K562 (cell line): ENCODE data around the gene ZMYM4. TPM values are rescaled to one million over a fixed set of nuclear protein-coding genes. Genes with fewer than 3 reads are reported as not detected.
A peak's percentile ranks its signal among the peaks of the same experiment; 100 is the strongest.

Experiments
- ATAC-seq: fragments of 200-7000 bp; cut with Tn5 transposase; 3 replicates; pipeline ENCODE4 v1.9.1; 2020; ENCODE audit warnings: moderate library complexity
- BruUV-seq: library from RNA; stranded (reverse); fragments of 400-500 nt; replicated peaks from 2 replicates; lab custom pipeline; 2021; lab: Mats Ljungman, UMichigan
- CTCF ChIA-PET: fragments of 300-600 bp; formaldehyde crosslinking; extraction: SDS; loops from one replicate; lab custom pipeline; 2021; ENCODE audit warnings: low intra/inter-chr PET ratio; lab: Yijun Ruan, JAX
- POLR2A ChIA-PET: fragments of 300-600, 350-650 bp; sonication (Branson Sonifier 250); formaldehyde crosslinking; extraction: SDS; loops from one replicate; lab custom pipeline; 2021; ENCODE audit warnings: antibody characterized with exemption, inconsistent platforms; lab: Yijun Ruan, JAX
- DNase-seq, 4 experiments: peaks; one replicate each; pipeline versions ENCODE4 v3.0.0 to v3.0.0-alpha.2; 2011 to 2018; ENCODE audit warnings: low spot score in 3 of 4, mixed read lengths in 3 of 4; ENCODE audit errors: extremely low read depth in 1 of 4
- FAIRE-seq: peaks from 2 replicates; lab custom pipeline; 2011; peaks lifted over from hg19 to GRCh38; lab: Jason Lieb, UNC
- H2AFZ ChIP-seq: 2 replicates; pipeline ENCODE4 v1.6.0; 2011; ENCODE audit warnings: low read depth, low read length, control low read depth, inconsistent platforms
- H3K27ac ChIP-seq: fragments of 200-600 bp; 3 replicates; pipeline ENCODE4 v1.8.0; 2011; ENCODE audit warnings: low read depth, mild to moderate bottlenecking, control low read depth, inconsistent platforms, low read length, moderate library complexity, mixed read lengths; ENCODE audit errors: extremely low read depth
- H3K27me3 ChIP-seq, 2 experiments: fragments of 300-600 bp in 1 of 2; 2 replicates in 1 of 2; 3 replicates in 1 of 2; pipeline versions ENCODE4 v1.6.0 to v1.8.0; 2011; ENCODE audit warnings: inconsistent platforms in 2 of 2, low read length in 2 of 2, mild to moderate bottlenecking in 1 of 2, mixed read lengths in 1 of 2, moderate library complexity in 1 of 2; ENCODE audit not compliant: control insufficient read depth in 2 of 2, insufficient read depth in 2 of 2
- H3K36me3 ChIP-seq: fragments of 300-600 bp; 3 replicates; pipeline ENCODE4 v1.8.0; 2011; ENCODE audit warnings: mild to moderate bottlenecking, low read length, inconsistent platforms; ENCODE audit not compliant: control insufficient read depth, insufficient read depth
- H3K4me1 ChIP-seq, 2 experiments: fragments of 200-600 bp in 1 of 2; replicated peaks in 1 of 2; 2 replicates in 1 of 2; 3 replicates in 1 of 2; pipeline versions ENCODE4 v1.5.1 to v1.8.0; 2011; ENCODE audit warnings: inconsistent platforms in 2 of 2, low read length in 2 of 2, mild to moderate bottlenecking in 1 of 2, mixed read lengths in 1 of 2, moderate library complexity in 1 of 2; ENCODE audit not compliant: control insufficient read depth in 2 of 2, insufficient read depth in 2 of 2
- H3K4me2 ChIP-seq: 2 replicates; pipeline ENCODE4 v1.6.1; 2011; ENCODE audit warnings: low read length, control low read depth, inconsistent platforms, mixed read lengths; ENCODE audit not compliant: insufficient read depth
- H3K4me3 ChIP-seq: fragments of 200-600 bp; sonication (generic), shearing (Covaris generic); 2 replicates; pipeline ENCODE4 v1.5.1; 2016; ENCODE audit warnings: control low read depth, inconsistent platforms
- H3K79me2 ChIP-seq: fragments of 200-600 bp; 3 replicates; pipeline ENCODE4 v1.8.0; 2011; ENCODE audit warnings: low read length, inconsistent platforms; ENCODE audit not compliant: control insufficient read depth, insufficient read depth
- H3K9ac ChIP-seq, 2 experiments: 2 replicates each; pipeline versions ENCODE4 v1.6.0 to v1.6.1; 2011; ENCODE audit warnings: low read depth in 2 of 2, low read length in 2 of 2, control low read depth in 1 of 2, inconsistent platforms in 1 of 2, mild to moderate bottlenecking in 1 of 2, mixed read lengths in 1 of 2; ENCODE audit not compliant: insufficient read depth in 1 of 2
- H3K9me1 ChIP-seq: one replicate; pipeline ENCODE4 v1.6.0; 2011; ENCODE audit warnings: inconsistent platforms, mild to moderate bottlenecking, low read length, moderate library complexity; ENCODE audit not compliant: control insufficient read depth, insufficient read depth
- H3K9me3 ChIP-seq: replicated peaks from 2 replicates; pipeline ENCODE4 v1.5.1; 2011; ENCODE audit warnings: low read depth, low read length, inconsistent platforms; ENCODE audit not compliant: control insufficient read depth, insufficient read depth
- H4K20me1 ChIP-seq: replicated peaks from 2 replicates; pipeline ENCODE4 v1.6.1; 2011; ENCODE audit warnings: low read length, inconsistent platforms, mixed read lengths; ENCODE audit not compliant: control insufficient read depth, insufficient read depth
- C11orf30 ChIP-seq: fragments of 450-650 bp; IDR thresholded peaks from 2 replicates; pipeline ENCODE4 v1.6.1; 2016; ENCODE audit warnings: low read depth, mild to moderate bottlenecking
- MAFF ChIP-seq: IDR thresholded peaks from 2 replicates; pipeline ENCODE4 v1.6.1; 2012; ENCODE audit warnings: low read length, improper control_type of control experiment
- MAFG ChIP-seq: fragments of 450-650 bp; conservative IDR thresholded peaks from 2 replicates; pipeline ENCODE4 v1.6.1; 2016; ENCODE audit warnings: missing genetic modification characterization, missing compliant biosample characterization
- MAFK ChIP-seq: IDR thresholded peaks from 2 replicates; pipeline ENCODE4 v1.6.1; 2011; ENCODE audit warnings: low read length, improper control_type of control experiment
- NCOA1 ChIP-seq: fragments of 450-650 bp; IDR thresholded peaks from 2 replicates; pipeline ENCODE4 v1.6.1; 2016; ENCODE audit warnings: low read depth
- ZNF316 ChIP-seq: fragments of 450-650 bp; IDR thresholded peaks from 2 replicates; pipeline ENCODE4 v1.6.1; 2016
- ZNF57 ChIP-seq: fragments of 450-650 bp; formaldehyde crosslinking; IDR thresholded peaks from 2 replicates; pipeline ENCODE4 v1.4.0; 2020; ENCODE audit warnings: mild to moderate bottlenecking, moderate library complexity
- WGBS: fragments of 100-300 bp; shearing (Covaris generic); methylation state at CpG from one replicate; pipeline ENCODE4 v1.1.6; 2016; ENCODE audit warnings: low coverage, mixed read lengths; ENCODE audit not compliant: insufficient coverage; ENCODE audit errors: missing lambda C conversion rate; 5-methylcytosine and 5-hydroxymethylcytosine counted together
- in situ Hi-C: fragments of 300-500 bp; cut with MboI; formaldehyde crosslinking; loops from 4 replicates; pipeline ENCODE4 v1.15.0; 2018; ENCODE audit warnings: inconsistent platforms, mixed read lengths
- intact Hi-C: fragments of 100-400 bp; cut with micrococcal nuclease; formaldehyde crosslinking; loops from 2 replicates; pipeline ENCODE4 v1.14.2; 2022
- polyA plus RNA-seq, 8 experiments: library from polyadenylated mRNA; depleted of rRNA in 4 of 8; stranded (reverse) in 5 of 8; unstranded in 3 of 8; fragments of >200 nt; fragmentation: Nextera tagmentation in 2 of 8; fragmentation: Illumina TruSeq in 1 of 8; extraction: Ambion mirVana in 2 of 8; extraction: Trizol in 1 of 8; gene quantifications; 2 replicates each; pipeline versions ENCODE4 v1.2.1 to v1.2.3, GENCODE V29; 2011 to 2014; ENCODE audit warnings: inconsistent platforms in 1 of 8, missing spikeins in 1 of 8
- total RNA-seq, 7 experiments: library from RNA; depleted of rRNA in 6 of 7; stranded (reverse); fragments of >200 nt in 6 of 7; fragmentation: Illumina TruSeq in 2 of 7; extraction: Trizol in 2 of 7; gene quantifications; 2 replicates each; pipeline versions ENCODE4 v1.2.1 to v1.2.3, GENCODE V29; 2011 to 2021; ENCODE audit warnings: low replicate concordance in 1 of 7

The ZMYM4 gene
- total and polyA plus RNA-seq, 9 of the 15 experiments (the other 6 are each of a cell fraction or from before 2014, with no cell fraction given), result 15.2 to 77.2 (median 63.3) TPM

DNA sequence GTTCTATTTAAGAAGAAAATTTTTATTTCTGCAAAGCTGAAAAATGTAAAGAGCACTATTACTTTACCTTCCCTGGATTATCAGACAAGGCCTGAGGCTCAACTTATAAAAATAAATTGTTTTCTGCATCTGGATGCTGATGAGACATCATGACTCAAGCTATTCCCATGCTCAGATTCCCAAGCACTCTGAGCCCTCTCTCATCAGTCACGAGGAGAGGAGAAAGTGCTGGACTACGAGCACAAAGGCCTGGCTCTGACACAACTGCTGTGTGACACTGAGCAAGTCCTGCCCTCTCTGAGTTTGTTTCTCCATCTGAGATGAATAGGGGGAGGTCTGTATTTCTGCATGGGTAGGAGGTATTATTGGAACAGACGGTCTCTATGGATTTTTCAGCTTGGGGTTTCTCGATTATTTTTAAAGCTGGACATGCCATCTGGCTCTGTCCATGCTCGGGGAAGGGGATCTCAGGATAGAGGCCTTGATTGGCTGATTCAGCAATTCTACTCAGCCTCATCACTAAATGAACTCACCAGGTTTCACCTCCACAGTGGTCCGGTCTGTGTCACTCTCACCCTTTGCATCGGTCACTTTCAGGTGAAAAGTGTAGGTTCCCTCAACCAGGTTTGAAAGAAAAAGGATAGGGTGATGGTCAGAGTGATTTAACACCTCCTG lies 181.0 kb downstream of the ZMYM4 start:
- Histone ChIP-seq H3K4me3 (no peak overlapping the region), H2AFZ (no peak overlapping the region), H3K9me1 (no peaks in the 10 kb centered on the region), H3K27me3 (no peaks in the 10 kb centered on the region), H3K4me2 (no peak overlapping the region), H4K20me1 (no peaks in the 10 kb centered on the region), H3K9ac (no peak overlapping the region), H3K27ac (no peak overlapping the region), H3K36me3 (peaks cover 91% of the 10 kb centered on the region), H3K4me1 (no peaks in the 10 kb centered on the region), H3K79me2 (no peaks in the 10 kb centered on the region), H3K9me3 (no peaks in the 10 kb centered on the region)
- ATAC-seq (no peak), FAIRE-seq (no peak), DNase-seq (no peak)
- TF ChIP-seq C11orf30, result peak; percentile 67
- TF ChIP-seq MAFF, result peak; percentile 64
- peak; percentile 58; the same call in 1 of the 2 replicates for TF ChIP-seq MAFK
- TF ChIP-seq ZNF316, result peak; percentile 79
- peak; percentile 69 for TF ChIP-seq MAFG (tag)
- TF ChIP-seq ZNF57 (CRISPR knock-in tag), result no peak
- no peak for TF ChIP-seq NCOA1
- in situ Hi-C loops (loop anchor here (5.0 kb wide), 2 partner anchors 113 to 273 kb away; no protein-coding TSS in a partner anchor), intact Hi-C loops (loop anchor here (5.0 kb wide), 1 partner anchor 268 kb away; the partner anchor contains the start of gene C1orf216)
- POLR2A ChIA-PET, result interaction anchor here (0.8 to 1.8 kb wide), 5 partner anchors 10 to 590 kb away, joined by 3 to 4 read pairs (median 3); partner anchors contain the start of gene SMIM12
- BruUV-seq, result no TSS peak
- WGBS, result 80% methylated on average over 7 of the region's 7 CpGs
- CTCF ChIA-PET, result interaction anchor here (1.8 kb wide), 1 partner anchor 321 kb away, joined by 7 read pairs; the partner anchor contains the start of gene CLSPN
